OCI-LY1 (cell line): ENCODE measurements around the gene MYO1E.

Experiments
- H2AFZ ChIP-seq: fragments of 200-600 bp; sonication (generic), shearing (Covaris generic); 2 replicates; pipeline ENCODE4 v1.6.0; 2014; ENCODE audit warnings: antibody characterized with exemption, mild to moderate bottlenecking, low read length
- H3F3A ChIP-seq: fragments of 200-600 bp; sonication (generic), shearing (Covaris generic); 2 replicates; pipeline ENCODE4 v1.6.0; 2014; ENCODE audit warnings: mild to moderate bottlenecking, antibody characterized with exemption, low read length, moderate library complexity; ENCODE audit not compliant: insufficient read depth
- H3K27ac ChIP-seq: fragments of 200-600 bp; sonication (generic); 2 replicates; pipeline ENCODE4 v1.5.1; 2014; ENCODE audit warnings: low read length, mixed run types, mild to moderate bottlenecking, low read depth; ENCODE audit not compliant: poor library complexity, severe bottlenecking
- H3K27me3 ChIP-seq: fragments of 200-600 bp; sonication (generic); 2 replicates; pipeline ENCODE4 v1.6.0; 2014; ENCODE audit warnings: antibody characterized with exemption, mild to moderate bottlenecking, low read length, moderate library complexity; ENCODE audit not compliant: insufficient read depth
- H3K36me3 ChIP-seq: fragments of 200-600 bp; sonication (generic); 2 replicates; pipeline ENCODE4 v1.6.1; 2014; ENCODE audit warnings: mild to moderate bottlenecking, antibody characterized with exemption, low read length, moderate library complexity, mixed read lengths; ENCODE audit not compliant: insufficient read depth
- H3K4me1 ChIP-seq: fragments of 200-600 bp; sonication (generic); 2 replicates; pipeline ENCODE4 v1.5.1; 2014; ENCODE audit warnings: mild to moderate bottlenecking, low read length, moderate library complexity; ENCODE audit not compliant: insufficient read depth, severe bottlenecking
- H3K4me2 ChIP-seq: fragments of 200-600 bp; sonication (generic), shearing (Covaris generic); 2 replicates; pipeline ENCODE4 v1.6.1; 2014; ENCODE audit warnings: low read length
- H3K4me3 ChIP-seq: fragments of 200-600 bp; sonication (generic); 2 replicates; pipeline ENCODE4 v1.5.1; 2014; ENCODE audit warnings: low read length, low read depth, mild to moderate bottlenecking, mixed read lengths; ENCODE audit not compliant: poor library complexity, severe bottlenecking
- H3K79me2 ChIP-seq: fragments of 200-600 bp; shearing (Covaris generic); 2 replicates; pipeline ENCODE4 v1.6.1; 2016; ENCODE audit warnings: mixed run types, low read length, mixed read lengths; ENCODE audit not compliant: insufficient read depth
- H3K9ac ChIP-seq: fragments of 200-600 bp; sonication (generic), shearing (Covaris generic); 2 replicates; pipeline ENCODE4 v1.6.1; 2014; ENCODE audit warnings: mild to moderate bottlenecking, low read length, mixed read lengths
- H3K9me2 ChIP-seq: fragments of 200-600 bp; sonication (generic), shearing (Covaris generic); 2 replicates; pipeline ENCODE4 v1.6.1; 2014; ENCODE audit warnings: low read depth, mild to moderate bottlenecking, low read length, mixed read lengths
- H3K9me3 ChIP-seq: fragments of 200-600 bp; shearing (Covaris generic); 2 replicates; pipeline ENCODE4 v1.6.1; 2014; ENCODE audit warnings: low read length, mixed read lengths
- H4K20me1 ChIP-seq: fragments of 200-600 bp; sonication (generic), shearing (Covaris generic); 2 replicates; pipeline ENCODE4 v1.6.0; 2016; ENCODE audit warnings: mild to moderate bottlenecking, low read length; ENCODE audit not compliant: insufficient read depth
- CTCF ChIP-seq: fragments of 200-600 bp; sonication (generic), shearing (Covaris generic); IDR thresholded peaks from 2 replicates; pipeline ENCODE4 v1.5.1; 2017; ENCODE audit warnings: mild to moderate bottlenecking, antibody characterized with exemption, low read length, moderate library complexity, mixed read lengths
- EZH2 ChIP-seq: fragments of 200-600 bp; sonication (generic), shearing (Covaris generic); IDR thresholded peaks from 2 replicates; pipeline ENCODE4 v1.8.0; 2017; ENCODE audit warnings: borderline replicate concordance, mixed run types, mild to moderate bottlenecking, antibody characterized with exemption, low read length, moderate library complexity, mixed read lengths

The MYO1E gene

DNA sequence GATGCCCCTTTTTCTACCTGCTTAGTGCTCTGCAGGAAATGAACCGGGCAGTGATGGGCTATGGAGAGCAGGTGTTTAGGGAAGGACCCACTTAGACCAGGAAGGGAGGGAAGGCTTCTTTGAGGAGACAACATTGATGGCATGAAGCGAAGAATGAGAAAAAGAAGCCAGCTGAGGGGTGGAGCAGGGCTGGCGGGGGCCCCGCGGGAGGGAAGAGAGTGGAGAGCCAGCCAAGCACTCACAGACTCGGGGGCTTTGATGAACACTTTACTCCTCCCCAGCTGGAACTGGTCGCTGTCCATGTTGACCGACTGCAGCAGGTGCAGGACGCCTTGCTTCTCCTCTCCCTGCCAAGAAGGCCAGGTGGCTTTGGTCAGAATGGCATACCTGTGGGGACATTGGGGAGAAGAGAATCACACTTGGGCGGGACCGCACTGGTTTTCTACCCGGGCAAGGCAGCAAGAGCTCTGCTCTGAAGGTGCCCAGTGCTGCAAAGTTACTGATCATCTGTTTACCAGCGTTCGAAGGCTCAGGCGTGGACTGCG lies 194.4 kb downstream of the MYO1E start:
- H3K4me2 ChIP-seq, result no peak overlapping the region
- H3K4me1 ChIP-seq, result peaks cover 16% of the 10 kb centered on the region
- no peaks in the 10 kb centered on the region; the same call in 1 of the 2 replicates for H3F3A ChIP-seq
- no peaks in the 10 kb centered on the region for H4K20me1 ChIP-seq
- H3K9me3 ChIP-seq, result peaks cover 4% of the 10 kb centered on the region
- H3K27me3 ChIP-seq, result no peaks in the 10 kb centered on the region
- no peak overlapping the region for H3K4me3 ChIP-seq
- H3K9ac ChIP-seq, result no peak overlapping the region
- H3K9me2 ChIP-seq, result no peaks in the 10 kb centered on the region
- H3K27ac ChIP-seq, result no peak overlapping the region
- H3K79me2 ChIP-seq, result no peaks in the 10 kb centered on the region
- TF ChIP-seq CTCF (no peak), EZH2 (no peak)
- H2AFZ ChIP-seq, result no peak overlapping the region
- peaks cover 83% of the 10 kb centered on the region for H3K36me3 ChIP-seq

- Histone ChIP-seq H3K9me3 (peaks cover 4% of the 10 kb centered on the region), H2AFZ (no peak overlapping the region), H3K27me3 (no peaks in the 10 kb centered on the region), H3K9ac (no peak overlapping the region), H4K20me1 (no peaks in the 10 kb centered on the region), H3K4me1 (peaks cover 16% of the 10 kb centered on the region), H3K27ac (no peak overlapping the region), H3K4me2 (no peak overlapping the region), H3K79me2 (no peaks in the 10 kb centered on the region), H3F3A (no peaks in the 10 kb centered on the region; the same call in 1 of the 2 replicates), H3K9me2 (no peaks in the 10 kb centered on the region), H3K4me3 (no peak overlapping the region), H3K36me3 (peaks cover 83% of the 10 kb centered on the region)
- TF ChIP-seq CTCF, result no peak
- no peak for TF ChIP-seq EZH2
Observed at GRCh38 chr15:59177317-59177660, 195.4 kb downstream of the MYO1E start.

GRCh38 chr15:59176653-59177316 lies 195.9 kb downstream of the MYO1E start:
- peaks cover 16% of the 10 kb centered on the region for H3K4me1 ChIP-seq
- H3K79me2 ChIP-seq, result no peaks in the 10 kb centered on the region
- TF ChIP-seq CTCF, result no peak
- TF ChIP-seq EZH2, result no peak
- H3K27ac ChIP-seq, result no peak overlapping the region
- no peak overlapping the region for H3K4me3 ChIP-seq
- H3K27me3 ChIP-seq, result no peaks in the 10 kb centered on the region
- H3F3A ChIP-seq, result no peaks in the 10 kb centered on the region; the same call in 1 of the 2 replicates
- H3K4me2 ChIP-seq, result no peak overlapping the region
- H3K36me3 ChIP-seq, result peaks cover 81% of the 10 kb centered on the region
- H2AFZ ChIP-seq, result no peak overlapping the region
- no peaks in the 10 kb centered on the region for H4K20me1 ChIP-seq
- no peaks in the 10 kb centered on the region for H3K9me2 ChIP-seq
- H3K9me3 ChIP-seq, result peaks cover 2% of the 10 kb centered on the region
- no peak overlapping the region for H3K9ac ChIP-seq
